ENCODE measurements around the gene C1QTNF7.

DNA sequence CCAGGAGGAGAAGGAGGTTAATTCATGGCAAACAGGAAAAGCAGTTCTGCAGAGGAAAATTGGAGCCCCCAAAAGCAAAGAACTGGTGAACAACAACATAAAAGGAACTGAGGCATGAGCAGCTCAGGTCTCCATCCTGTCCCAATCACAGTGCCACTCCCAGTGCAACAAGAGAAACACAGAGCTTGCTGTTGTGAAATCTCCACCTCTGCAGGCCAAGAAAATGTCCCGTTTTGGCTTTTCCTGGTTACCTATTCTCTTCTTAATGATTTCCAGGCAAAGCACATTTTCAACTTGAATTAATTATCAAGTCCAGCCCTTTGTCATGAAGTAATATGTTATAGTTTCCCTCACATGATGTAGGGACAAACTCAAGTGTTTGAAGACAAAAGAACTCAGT lies 778 bp downstream of the C1QTNF7 start:
- TF ChIP-seq CTCF (IDR thresholded peaks at IDR 0.05 in 8 of 11, conservative IDR thresholded peaks at IDR 0.05 in 3 of 11): no peak
- no peak for TF ChIP-seq POLR2A (IDR thresholded peaks at IDR 0.05)
- no peak for TF ChIP-seq POLR2AphosphoS5 (IDR thresholded peaks at IDR 0.05)
